Measurements from ENCODE around the gene BCAT1.

DNA sequence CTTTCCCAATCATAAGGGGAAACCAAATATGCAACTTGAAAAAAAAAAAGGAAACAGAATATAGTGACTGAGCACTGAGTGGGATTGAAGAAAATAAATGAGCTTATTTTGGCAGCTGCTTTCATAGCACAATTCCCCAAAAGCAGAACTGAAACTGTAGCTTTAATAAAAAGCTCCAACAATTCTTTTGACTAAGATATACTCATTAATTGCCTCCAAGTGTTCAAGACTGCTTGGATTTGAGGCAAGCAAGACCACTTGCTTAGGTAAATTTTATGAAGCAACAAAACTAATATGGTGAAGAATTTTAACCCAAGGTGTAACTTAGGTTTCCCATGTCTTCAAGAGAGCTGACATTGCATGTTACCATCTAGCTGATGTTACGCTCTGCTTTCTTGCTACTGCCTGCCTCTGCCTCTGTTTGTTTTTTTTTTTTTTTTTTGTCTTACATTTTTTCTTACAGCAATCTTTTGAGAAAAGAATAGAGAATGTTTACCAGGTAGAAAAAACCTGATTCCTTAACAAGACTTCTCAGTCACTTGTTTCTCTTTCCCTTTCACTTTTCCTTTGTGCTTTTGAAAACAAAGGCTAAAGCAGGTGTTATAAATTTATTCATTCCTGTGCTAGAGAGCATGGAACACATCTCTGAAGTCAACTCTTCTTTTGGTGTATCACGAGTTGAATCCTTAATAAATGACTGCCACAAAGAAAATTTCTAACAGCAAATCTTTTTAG lies 134.4 kb downstream of the BCAT1 start:
- TF ChIP-seq CTCF (IDR thresholded peaks at IDR 0.05; ENCODE audit: borderline replicate concordance, extremely low read depth, low read length, poor library complexity, severe bottlenecking) (no peak), EZH2 (IDR thresholded peaks at IDR 0.05; ENCODE audit: borderline replicate concordance, low read depth, low read length, severe bottlenecking) (no peak)

Measured in DND-41 (cell line).